GM12878 (cell line): ENCODE results near the gene ABHD17C. TPM values are rescaled to one million over a fixed set of nuclear protein-coding genes. Genes with fewer than 3 reads are reported as not detected.

ENCODE experiments used
- ATAC-seq: fragments of 200-7000 bp; cut with Tn5 transposase; 3 replicates; pipeline ENCODE4 v1.9.1; 2020; ENCODE audit warnings: mild to moderate bottlenecking, moderate library complexity
- BruUV-seq: library from RNA; stranded (reverse); fragments of 400-500 nt; replicated peaks from 2 replicates; lab custom pipeline; 2021; lab: Mats Ljungman, UMichigan
- CTCF ChIA-PET: fragments of 300-600 bp; sonication (Branson Sonifier 250); formaldehyde crosslinking; extraction: SDS; loops from one replicate; lab custom pipeline; 2021; ENCODE audit warnings: inconsistent platforms; lab: Yijun Ruan, JAX
- POLR2A ChIA-PET: fragments of 350-600 bp; formaldehyde crosslinking; extraction: SDS; loops from one replicate; lab custom pipeline; 2021; ENCODE audit warnings: inconsistent platforms; lab: Charles Lee
- RAD21 ChIA-PET: fragments of 300-600 bp; sonication (Branson Sonifier 250); formaldehyde crosslinking; loops from one replicate; lab custom pipeline; 2023; ENCODE audit warnings: antibody characterized with exemption; ENCODE audit not compliant: unreplicated experiment; lab: Charles Lee
- SMC1A ChIA-PET: fragments of 300-600 bp; sonication (Branson Sonifier 250); formaldehyde crosslinking; loops from one replicate; lab custom pipeline; 2023; ENCODE audit not compliant: unreplicated experiment, uncharacterized antibody; lab: Charles Lee
- DNase-seq: peaks from one replicate; pipeline ENCODE4 v3.0.0-alpha.2; 2011; ENCODE audit warnings: low read depth, low spot score
- FAIRE-seq: peaks from 3 replicates; lab custom pipeline; 2011; peaks lifted over from hg19 to GRCh38; lab: Jason Lieb, UNC
- H2AFZ ChIP-seq: 2 replicates; pipeline ENCODE4 v1.6.0; 2011; ENCODE audit warnings: low read depth, low read length, control low read depth; ENCODE audit not compliant: control insufficient read depth
- H3K27ac ChIP-seq: 2 replicates; pipeline ENCODE4 v1.5.1; 2011; ENCODE audit warnings: control low read depth; ENCODE audit not compliant: control insufficient read depth, insufficient read depth
- H3K27me3 ChIP-seq, 2 experiments: replicated peaks in 1 of 2; 2 replicates each; pipeline versions ENCODE4 v1.6.0 to v1.6.1; 2011; ENCODE audit warnings: low read length in 1 of 2; ENCODE audit not compliant: control insufficient read depth in 2 of 2, insufficient read depth in 2 of 2
- H3K36me3 ChIP-seq, 2 experiments: 2 replicates each; pipeline ENCODE4 v1.5.1; 2011; ENCODE audit warnings: low read length in 1 of 2; ENCODE audit not compliant: control insufficient read depth in 2 of 2, insufficient read depth in 2 of 2
- H3K4me1 ChIP-seq: 2 replicates; pipeline ENCODE4 v1.6.1; 2011; ENCODE audit warnings: mild to moderate bottlenecking, low read length, moderate library complexity, mixed read lengths; ENCODE audit not compliant: control insufficient read depth, insufficient read depth
- H3K4me2 ChIP-seq: 2 replicates; pipeline ENCODE4 v1.6.0; 2011; ENCODE audit warnings: control low read depth; ENCODE audit not compliant: control insufficient read depth, insufficient read depth
- H3K4me3 ChIP-seq: fragments of 200-600 bp; sonication (generic); 2 replicates; pipeline ENCODE4 v1.5.1; 2016
- H3K79me2 ChIP-seq: 2 replicates; pipeline ENCODE4 v1.6.0; 2011; ENCODE audit warnings: low read length; ENCODE audit not compliant: control insufficient read depth, insufficient read depth
- H3K9ac ChIP-seq: 2 replicates; pipeline ENCODE4 v1.8.0; 2011; ENCODE audit warnings: low read length, control low read depth, mixed read lengths; ENCODE audit not compliant: control insufficient read depth, insufficient read depth
- H3K9me3 ChIP-seq: replicated peaks from 3 replicates; pipeline ENCODE4 v1.5.1; 2011; ENCODE audit warnings: mild to moderate bottlenecking, low read length; ENCODE audit not compliant: control insufficient read depth, insufficient read depth
- H4K20me1 ChIP-seq: 2 replicates; pipeline ENCODE4 v1.6.0; 2011; ENCODE audit not compliant: control insufficient read depth, insufficient read depth
- ESRRA ChIP-seq: IDR thresholded peaks from 2 replicates; pipeline ENCODE4 v1.6.1; 2012; ENCODE audit warnings: mild to moderate bottlenecking, low read length, improper control_type of control experiment
- KDM1A ChIP-seq: fragments of 200-600 bp; sonication (generic); IDR thresholded peaks from 2 replicates; pipeline ENCODE4 v1.6.1; 2016; ENCODE audit warnings: borderline replicate concordance
- RUNX3 ChIP-seq: IDR thresholded peaks from 2 replicates; pipeline ENCODE4 v1.6.1; 2012; ENCODE audit warnings: low read length, inconsistent platforms
- SUPT20H ChIP-seq: IDR thresholded peaks from 2 replicates; pipeline ENCODE4 v1.6.1; 2011; ENCODE audit warnings: low read depth, mild to moderate bottlenecking, low read length, moderate library complexity, borderline replicate concordance; ENCODE audit not compliant: control insufficient read depth
- TCF12 ChIP-seq: IDR thresholded peaks from 2 replicates; pipeline ENCODE4 v1.6.1; 2011; ENCODE audit warnings: low read depth, mild to moderate bottlenecking, low read length
- ZBED1 ChIP-seq: IDR thresholded peaks from 2 replicates; pipeline ENCODE4 v1.6.1; 2016; ENCODE audit warnings: borderline replicate concordance
- WGBS: methylation state at CpG from one replicate; pipeline ENCODE4 v1.1.6; 2016; ENCODE audit warnings: low lambda C conversion rate; ENCODE audit not compliant: insufficient replicate concordance, insufficient coverage; ENCODE audit errors: missing lambda C conversion rate; 5-methylcytosine and 5-hydroxymethylcytosine counted together
- in situ Hi-C: fragments of 300-500 bp; cut with MboI; formaldehyde crosslinking; loops from 9 replicates; pipeline ENCODE4 v1.14.3; 2018; ENCODE audit warnings: mixed read lengths
- intact Hi-C: fragments of 100-400 bp; cut with micrococcal nuclease; formaldehyde crosslinking; loops from one replicate; pipeline ENCODE4 v1.14.2; 2022; ENCODE audit not compliant: unreplicated experiment
- polyA plus RNA-seq, 11 experiments: library from polyadenylated mRNA; depleted of rRNA in 4 of 11; unstranded in 6 of 11; stranded (reverse) in 5 of 11; fragments of >200 nt; fragmentation: Nextera tagmentation in 4 of 11; fragmentation: Illumina TruSeq in 1 of 11; extraction: Ambion mirVana in 4 of 11; extraction: Trizol in 1 of 11; gene quantifications; 1 replicate in 1 of 11; 2 replicates in 10 of 11; pipeline versions ENCODE4 v1.2.1 to v1.2.3, GENCODE V29; 2011 to 2016; ENCODE audit warnings: inconsistent platforms in 2 of 11, missing spikeins in 2 of 11, low read depth in 1 of 11
- total RNA-seq, 4 experiments: library from RNA; depleted of rRNA in 3 of 4; stranded (reverse); fragments of >200 nt in 3 of 4; fragmentation: Illumina TruSeq in 1 of 4; extraction: Trizol in 1 of 4; gene quantifications; 2 replicates each; pipeline versions ENCODE4 v1.2.1 to v1.2.3, GENCODE V29; 2013 to 2021
- TF ChIP-seq, protein P1 (sequence below): IDR thresholded peaks from 2 replicates; pipeline ENCODE4 v1.6.1; 2011; ENCODE audit warnings: borderline replicate concordance, low read depth, mild to moderate bottlenecking, moderate library complexity, mixed read lengths, low read length; ENCODE audit not compliant: insufficient read depth; ENCODE audit errors: extremely low read length
- TF ChIP-seq, protein P2 (sequence below): IDR thresholded peaks from 2 replicates; pipeline ENCODE4 v1.6.1; 2012; ENCODE audit warnings: low read depth, low read length, improper control_type of control experiment
- TF ChIP-seq, protein P3 (sequence below): fragments of 150-350 bp; IDR thresholded peaks from 2 replicates; pipeline ENCODE4 v1.6.1; 2014; ENCODE audit warnings: mild to moderate bottlenecking, low read depth, low read length

ABHD17C gene
- total and polyA plus RNA-seq, 10 of the 15 experiments (the other 5 are each of a cell fraction or from before 2014, with no cell fraction given) = 0.92 to 11.4 (median 5.5) TPM

DNA sequence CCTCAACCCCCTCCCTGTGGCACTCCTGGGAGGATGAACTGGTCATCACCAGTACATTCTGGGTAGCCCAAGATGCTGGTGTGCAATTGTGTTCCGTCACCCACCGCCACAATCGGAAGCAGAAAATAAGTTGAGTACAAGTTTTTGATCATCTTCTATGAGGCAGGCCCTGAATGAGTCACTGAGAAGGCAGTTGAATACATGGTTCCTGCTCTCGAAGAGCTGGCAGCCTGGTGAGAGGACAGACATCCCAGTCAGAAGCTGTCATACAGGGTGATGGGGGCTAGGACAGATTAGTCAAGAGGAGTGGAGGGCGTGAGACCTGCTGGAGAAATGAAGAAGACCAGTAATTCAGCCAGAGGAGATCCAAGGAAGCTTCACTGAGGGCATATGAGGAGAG lies 90.2 kb downstream of the ABHD17C start:
- POLR2A ChIA-PET = no interaction called here
- RAD21 ChIA-PET = interaction anchor here (1.0 kb wide), 1 partner anchor 218 kb away, joined by 3 read pairs; no protein-coding TSS in a partner anchor
- Histone ChIP-seq H3K36me3 (no peaks in the 10 kb centered on the region), H3K4me3 (no peak overlapping the region), H3K9me3 (no peaks in the 10 kb centered on the region), H3K4me1 (no peaks in the 10 kb centered on the region), H3K9ac (no peak overlapping the region), H4K20me1 (no peaks in the 10 kb centered on the region), H3K27me3 (peaks cover under 1 to 5% of the 10 kb centered on the region in 2 experiments; a peak in 3 of 4 replicates), H3K27ac (no peak overlapping the region)
- BruUV-seq = no TSS peak
- 41% methylated on average over 5 of the region's 5 CpGs for WGBS
- SMC1A ChIA-PET = interaction anchor here (1.3 kb wide), 1 partner anchor 185 kb away, joined by 5 read pairs; no protein-coding TSS in a partner anchor
- intact Hi-C loops (no loop called here), in situ Hi-C loops (no loop called here)
- CTCF ChIA-PET = interaction anchor here (0.6 to 2.1 kb wide), 7 partner anchors 9 to 329 kb away, joined by 3 to 13 read pairs (median 4); no protein-coding TSS in a partner anchor
- DNase-seq = no peak
- FAIRE-seq = no peak
- no peak for TF ChIP-seq SUPT20H
- no peak for TF ChIP-seq RUNX3
- TF ChIP-seq, protein P1, sequence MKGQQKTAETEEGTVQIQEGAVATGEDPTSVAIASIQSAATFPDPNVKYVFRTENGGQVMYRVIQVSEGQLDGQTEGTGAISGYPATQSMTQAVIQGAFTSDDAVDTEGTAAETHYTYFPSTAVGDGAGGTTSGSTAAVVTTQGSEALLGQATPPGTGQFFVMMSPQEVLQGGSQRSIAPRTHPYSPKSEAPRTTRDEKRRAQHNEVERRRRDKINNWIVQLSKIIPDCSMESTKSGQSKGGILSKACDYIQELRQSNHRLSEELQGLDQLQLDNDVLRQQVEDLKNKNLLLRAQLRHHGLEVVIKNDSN = no peak
- TF ChIP-seq, protein P2, sequence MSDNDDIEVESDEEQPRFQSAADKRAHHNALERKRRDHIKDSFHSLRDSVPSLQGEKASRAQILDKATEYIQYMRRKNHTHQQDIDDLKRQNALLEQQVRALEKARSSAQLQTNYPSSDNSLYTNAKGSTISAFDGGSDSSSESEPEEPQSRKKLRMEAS = no peak
- TF ChIP-seq, protein P3, sequence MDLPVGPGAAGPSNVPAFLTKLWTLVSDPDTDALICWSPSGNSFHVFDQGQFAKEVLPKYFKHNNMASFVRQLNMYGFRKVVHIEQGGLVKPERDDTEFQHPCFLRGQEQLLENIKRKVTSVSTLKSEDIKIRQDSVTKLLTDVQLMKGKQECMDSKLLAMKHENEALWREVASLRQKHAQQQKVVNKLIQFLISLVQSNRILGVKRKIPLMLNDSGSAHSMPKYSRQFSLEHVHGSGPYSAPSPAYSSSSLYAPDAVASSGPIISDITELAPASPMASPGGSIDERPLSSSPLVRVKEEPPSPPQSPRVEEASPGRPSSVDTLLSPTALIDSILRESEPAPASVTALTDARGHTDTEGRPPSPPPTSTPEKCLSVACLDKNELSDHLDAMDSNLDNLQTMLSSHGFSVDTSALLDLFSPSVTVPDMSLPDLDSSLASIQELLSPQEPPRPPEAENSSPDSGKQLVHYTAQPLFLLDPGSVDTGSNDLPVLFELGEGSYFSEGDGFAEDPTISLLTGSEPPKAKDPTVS = no peak
- no peak for TF ChIP-seq TCF12
- TF ChIP-seq ESRRA = no peak
- no peak for TF ChIP-seq KDM1A
- no peak for TF ChIP-seq ZBED1
- TF ChIP-seq, all 136 proteins: peak for 0
- H3K4me2 ChIP-seq = no peak overlapping the region
- ATAC-seq = no peak
- H3K79me2 ChIP-seq = no peaks in the 10 kb centered on the region
- no peak overlapping the region for H2AFZ ChIP-seq
